ENCODE results near the gene AIFM1.

AIFM1 gene

GRCh38 chrX:130090364-130090763, 75.3 kb downstream of the AIFM1 start:
- no peak for DNase-seq

GRCh38 chrX:130086447-130087206, 79.0 kb downstream of the AIFM1 start:
- peak; percentile 88 for DNase-seq

DNA sequence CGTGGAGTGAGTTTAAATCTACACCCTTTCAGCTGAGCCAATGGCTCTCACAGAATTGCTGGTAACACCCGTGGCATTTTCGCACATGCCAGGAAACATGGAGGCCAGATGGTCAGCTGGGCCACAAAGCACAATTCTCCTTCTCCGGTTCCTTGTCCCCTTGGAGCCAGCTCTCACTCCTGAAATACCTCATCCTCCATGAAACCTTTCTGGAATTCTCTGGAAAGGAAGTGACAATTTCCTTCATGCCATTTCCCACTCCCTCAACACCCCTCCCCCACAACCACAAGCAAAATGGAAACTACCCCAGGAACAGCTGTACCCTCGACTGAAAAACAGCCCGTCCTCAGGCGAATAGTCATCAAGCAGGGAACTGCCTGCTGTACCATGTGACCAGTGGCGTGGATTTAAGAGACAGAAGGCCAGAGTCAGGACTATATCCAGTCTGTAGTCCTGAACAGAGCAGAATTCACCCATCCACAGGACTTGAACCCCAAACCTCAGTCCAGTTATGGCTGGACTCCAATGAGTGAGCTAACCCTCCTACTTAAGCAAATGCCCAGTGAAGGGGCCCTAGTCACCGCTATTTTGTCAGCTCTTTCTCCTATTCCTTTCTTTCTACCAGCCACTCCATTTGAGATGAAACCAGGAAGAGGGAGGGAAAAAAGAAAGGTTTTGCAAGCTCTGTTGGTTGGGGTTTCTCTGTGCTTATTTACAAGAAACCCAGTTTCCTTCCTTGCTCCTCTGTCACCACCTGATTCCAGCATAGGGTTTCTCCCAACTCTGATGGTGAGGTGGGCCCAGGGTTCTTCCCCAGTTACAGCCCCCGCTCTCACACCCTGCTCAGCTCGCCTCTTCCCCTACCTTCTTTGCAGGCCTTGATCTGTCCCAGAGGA, 79.8 kb downstream of the AIFM1 start:
- peak; percentile 62 for DNase-seq

GRCh38 chrX:130084631-130085237, 80.9 kb downstream of the AIFM1 start:
- DNase-seq = peak; percentile 3

- DNase-seq = peak; percentile 41
Measured at GRCh38 chrX:130083656-130084382, 81.8 kb downstream of the AIFM1 start.

DNA sequence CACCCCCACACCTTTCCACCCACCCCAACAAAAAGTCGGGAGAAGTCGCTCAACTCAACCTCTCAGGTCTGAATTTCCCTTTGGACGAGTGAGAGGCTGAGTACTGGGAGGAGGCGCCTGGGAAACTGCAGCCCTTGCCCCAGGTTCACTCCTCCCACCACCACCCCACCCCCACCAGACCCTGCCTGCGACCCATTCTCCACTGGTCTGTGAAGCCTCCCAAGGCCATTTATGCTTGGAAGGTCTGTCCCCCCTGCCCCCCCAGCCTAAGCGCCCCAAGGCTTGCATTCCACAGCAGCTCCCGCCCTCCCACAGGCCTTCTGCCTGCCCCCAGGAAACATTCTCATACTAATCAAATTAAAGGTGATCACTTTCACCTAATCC, 82.5 kb downstream of the AIFM1 start:
- no peak for DNase-seq

DNA sequence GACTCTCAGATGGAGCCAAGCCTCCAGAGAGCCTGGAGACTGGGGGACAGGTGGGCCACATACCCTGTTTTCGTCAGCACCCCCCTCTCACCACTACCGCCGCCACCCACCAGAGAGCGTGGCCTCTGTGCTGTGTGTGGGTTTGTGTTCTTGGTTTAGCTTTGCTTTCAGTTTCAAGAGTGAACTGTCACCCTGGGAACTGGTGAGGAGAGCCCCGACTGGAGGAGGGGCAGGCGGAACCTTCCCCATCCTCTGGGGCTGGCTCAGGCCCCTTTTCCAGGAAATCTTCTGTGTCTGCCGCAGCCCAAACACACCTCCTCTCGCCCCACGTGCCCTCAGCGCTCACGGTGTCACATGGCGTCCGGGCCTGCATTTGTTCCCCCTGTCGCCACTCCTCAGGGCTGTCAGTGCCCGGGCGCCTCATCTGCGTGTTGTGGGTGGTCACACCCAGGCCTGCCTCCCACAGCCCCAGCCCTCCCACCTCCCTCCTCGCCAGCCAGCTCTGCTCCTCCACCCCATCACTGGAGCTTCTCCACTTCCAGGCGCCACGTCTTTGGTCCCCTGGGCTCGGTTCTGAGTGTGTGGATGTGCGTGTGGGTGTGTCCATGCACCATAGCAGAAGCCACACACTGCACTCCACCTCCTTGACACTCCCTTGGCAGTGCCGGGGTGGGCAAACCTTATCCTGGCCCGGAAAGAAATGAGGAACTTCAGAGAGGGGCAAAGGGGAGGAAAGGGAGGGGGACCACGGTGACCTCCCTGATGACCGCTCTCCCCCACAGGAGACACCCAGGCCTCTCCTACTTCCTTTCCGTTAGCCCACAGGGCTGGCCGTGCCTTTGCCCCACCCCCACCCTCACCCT, 83.2 kb downstream of the AIFM1 start:
- peak; percentile 88 for DNase-seq

DNA sequence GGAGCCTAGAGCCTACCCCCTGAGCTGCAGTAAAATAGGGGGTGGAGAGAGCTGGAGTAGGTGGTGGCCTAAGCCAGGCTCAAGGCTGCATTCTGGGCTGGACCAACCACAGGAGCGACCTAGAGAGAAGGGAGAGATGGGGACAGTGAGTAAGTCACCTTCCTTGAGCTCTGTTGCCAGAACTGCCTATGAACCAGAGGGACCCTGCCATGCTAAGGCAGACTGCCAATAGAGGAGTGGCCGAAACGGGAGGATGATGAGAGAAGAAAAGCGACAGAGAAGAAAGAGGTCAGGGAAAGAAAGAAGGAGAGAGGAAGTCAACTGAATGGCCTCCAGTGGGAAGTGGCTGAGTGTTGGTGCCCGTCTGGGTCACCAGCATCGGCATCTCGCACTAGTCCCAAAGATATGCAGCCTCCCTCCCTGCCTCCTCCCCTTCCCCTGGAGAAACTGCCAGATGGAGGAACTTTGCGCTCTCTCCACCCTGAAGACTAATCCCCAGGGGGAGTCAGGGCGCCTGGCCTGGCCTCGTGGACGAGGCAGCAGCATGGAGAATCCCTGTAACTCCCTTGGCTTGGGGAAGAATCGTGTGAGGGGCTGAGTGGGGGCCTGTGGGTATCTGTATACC, 84.1 kb downstream of the AIFM1 start:
- DNase-seq = no peak

DNA sequence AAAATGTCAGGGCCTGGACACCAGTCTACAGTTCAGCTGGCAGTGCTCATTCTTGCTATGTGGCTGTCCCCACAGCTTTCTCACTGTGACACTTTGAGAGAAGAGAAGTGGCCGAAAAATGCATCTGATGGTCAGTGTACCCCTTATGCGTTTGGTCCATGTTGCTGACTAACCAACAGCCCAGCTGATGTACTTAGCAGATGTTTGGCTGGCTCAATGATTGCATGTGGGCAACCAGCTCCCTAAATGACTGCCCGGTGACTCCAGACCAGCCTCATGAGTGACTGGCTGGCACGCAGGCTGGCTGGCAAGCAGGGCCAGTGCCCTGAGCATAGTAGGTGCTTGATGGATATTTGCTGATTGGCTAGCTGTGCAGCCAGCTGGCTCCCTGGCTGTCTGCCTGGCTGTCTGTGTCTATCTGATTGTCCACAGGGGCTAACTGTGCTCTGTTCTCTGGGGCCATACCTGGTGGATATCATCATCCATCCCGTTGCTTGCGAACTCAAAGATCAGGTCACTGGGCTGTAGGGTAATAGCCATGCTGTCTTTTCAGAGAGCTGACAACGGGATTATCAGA, 84.8 kb downstream of the AIFM1 start:
- DNase-seq = no peak

GRCh38 chrX:130079824-130080406, 85.7 kb downstream of the AIFM1 start:
- DNase-seq = peak; percentile 34

All from GF-D8 (cell line).